Natural killer cell (primary cell): ENCODE measurements around the gene FAM222B. TPM values are rescaled to one million over a fixed set of nuclear protein-coding genes. Genes with fewer than 3 reads are reported as not detected.
A peak's percentile ranks its signal among the peaks of the same experiment; 100 is the strongest.
"Not testable (repeated sequence)": the region's sequence is repeated elsewhere in the genome, so short reads cannot be mapped to it uniquely, and the experiment has no call there.

Experiments
- ATAC-seq, 3 donors: fragments of 150-1000 bp in 2 of 3; fragments of 200-7000 bp in 1 of 3; cut with Tn5 transposase; 1 replicate in 1 of 3; 2 replicates in 2 of 3; pipeline ENCODE4 v1.10.0; 2021; ENCODE audit warnings: mild to moderate bottlenecking in 2 of 3, moderate library complexity in 2 of 3
- DNase-seq, 2 donors: peaks; one replicate each; pipeline versions ENCODE4 v3.0.0 to v3.0.0-alpha.2; 2013 to 2021; ENCODE audit warnings: mixed read lengths in 1 of 2
- H3K27ac ChIP-seq: one replicate; pipeline ENCODE4 v1.5.1; 2013; ENCODE audit warnings: mild to moderate bottlenecking, low read length
- H3K27me3 ChIP-seq: one replicate; pipeline ENCODE4 v1.6.1; 2013; ENCODE audit warnings: low read length; ENCODE audit not compliant: control insufficient read depth, insufficient read depth
- H3K36me3 ChIP-seq: one replicate; pipeline ENCODE4 v1.6.1; 2013; ENCODE audit warnings: low read length; ENCODE audit not compliant: control insufficient read depth, insufficient read depth
- H3K4me1 ChIP-seq: one replicate; pipeline ENCODE4 v1.6.1; 2013; ENCODE audit warnings: low read length; ENCODE audit not compliant: control insufficient read depth, insufficient read depth
- H3K4me3 ChIP-seq: one replicate; pipeline ENCODE4 v1.5.1; 2013; ENCODE audit warnings: low read length
- H3K9me3 ChIP-seq: one replicate; pipeline ENCODE4 v1.6.1; 2013; ENCODE audit warnings: low read length; ENCODE audit not compliant: control insufficient read depth, insufficient read depth
- H3K27ac Mint-ChIP-seq, 2 donors: one replicate each; pipeline ENCODE4 v1.8.0; 2022; ENCODE audit warnings: mild to moderate bottlenecking in 2 of 2, mixed read lengths in 2 of 2, moderate library complexity in 1 of 2
- H3K27me3 Mint-ChIP-seq, 2 donors: one replicate each; pipeline ENCODE4 v1.8.0; 2022; ENCODE audit warnings: low read depth in 2 of 2, mixed read lengths in 2 of 2
- H3K36me3 Mint-ChIP-seq: one replicate; pipeline ENCODE4 v1.8.0; 2022; ENCODE audit warnings: mixed read lengths
- H3K4me1 Mint-ChIP-seq, 2 donors: one replicate each; pipeline ENCODE4 v1.8.0; 2022; ENCODE audit warnings: mixed read lengths in 2 of 2
- H3K4me3 Mint-ChIP-seq: one replicate; pipeline ENCODE4 v1.8.0; 2022; ENCODE audit warnings: mild to moderate bottlenecking, moderate library complexity, mixed read lengths
- H3K9me3 Mint-ChIP-seq, 2 donors: one replicate each; pipeline ENCODE4 v1.8.0; 2022; ENCODE audit warnings: mixed read lengths in 2 of 2
- CTCF ChIP-seq: fragments of 200-600 bp; IDR thresholded peaks from one replicate; pipeline ENCODE4 v1.8.0; 2022; ENCODE audit warnings: antibody characterized with exemption
- WGBS: methylation state at CpG from one replicate; pipeline ENCODE4 v1.1.7; 2013; ENCODE audit warnings: missing lambda C conversion rate; ENCODE audit not compliant: insufficient coverage; 5-methylcytosine and 5-hydroxymethylcytosine counted together
- intact Hi-C: fragments of 100-400 bp; cut with micrococcal nuclease; formaldehyde crosslinking; loops from one replicate; pipeline ENCODE4 v1.14.2; 2022
- total RNA-seq, 4 donors: library from RNA; stranded (reverse); fragments of 120-200 nt in 1 of 4; gene quantifications; one replicate each; pipeline versions ENCODE4 v1.2.3 to v1.2.4, GENCODE V29; 2013 to 2022

The FAM222B gene
- total RNA-seq, 3 donors from 2014 or later (not counting 1 experiment from before 2014, with no cell fraction given): 16.9 to 26.0 (median 20.0) TPM

GRCh38 chr17:28722417-28723158, 120.0 kb downstream of the FAM222B start:
- peaks cover 63% of the 10 kb centered on the region for H3K4me1 ChIP-seq
- peaks cover 46 to 55% of the 10 kb centered on the region in 2 donors for H3K4me1 Mint-ChIP-seq
- H3K9me3 Mint-ChIP-seq: no peaks in the 10 kb centered on the region

GRCh38 chr17:28720997-28721329, 121.6 kb downstream of the FAM222B start:
- H3K27ac ChIP-seq, ATAC-seq, H3K9me3 Mint-ChIP-seq, intact Hi-C loops, H3K9me3 ChIP-seq, DNase-seq, H3K36me3 Mint-ChIP-seq: not testable (repeated sequence)
- H3K4me1 ChIP-seq: peaks cover 58% of the 10 kb centered on the region
- Mint-ChIP-seq H3K4me3 (peak overlapping the region; percentile 99), H3K27me3 (peaks cover 0 to 14% of the 10 kb centered on the region in 2 donors), H3K27ac (peak overlapping the region; percentile 94 to 96), H3K4me1 (peaks cover 33 to 42% of the 10 kb centered on the region in 2 donors)
- peaks cover 41% of the 10 kb centered on the region for H3K36me3 ChIP-seq
- peak overlapping the region; percentile 62 for H3K4me3 ChIP-seq
- H3K27me3 ChIP-seq: peaks cover 11% of the 10 kb centered on the region
- 49% methylated on average over 19 of the region's 19 CpGs for WGBS

More at GRCh38 chr17:28722417-28723158, 120.0 kb downstream of the FAM222B start:
- H3K4me3 Mint-ChIP-seq: no peak overlapping the region
- no peaks in the 10 kb centered on the region for H3K36me3 Mint-ChIP-seq
- DNase-seq: no peak
- H3K27ac Mint-ChIP-seq: no peak overlapping the region
- Histone ChIP-seq H3K4me3 (no peak overlapping the region), H3K36me3 (peaks cover 41% of the 10 kb centered on the region), H3K27me3 (no peaks in the 10 kb centered on the region), H3K9me3 (no peaks in the 10 kb centered on the region), H3K27ac (no peak overlapping the region)
- peaks cover 0 to 12% of the 10 kb centered on the region in 2 donors for H3K27me3 Mint-ChIP-seq
- 86% methylated on average over 6 of the region's 7 CpGs for WGBS
- intact Hi-C loops: no loop called here
- ATAC-seq: no peak
- no peak for TF ChIP-seq CTCF

GRCh38 chr17:28720247-28720996, 122.2 kb downstream of the FAM222B start:
- Mint-ChIP-seq H3K27me3 (peaks cover 5 to 18% of the 10 kb centered on the region in 2 donors), H3K4me1 (peaks cover 29 to 42% of the 10 kb centered on the region in 2 donors), H3K36me3 (no peaks in the 10 kb centered on the region), H3K27ac (peak overlapping the region; percentile 94 to 96), H3K9me3 (no peaks in the 10 kb centered on the region), H3K4me3 (peak overlapping the region; percentile 99)
- peak overlapping the region; percentile 73 for H3K27ac ChIP-seq
- peak overlapping the region; percentile 62 for H3K4me3 ChIP-seq
- intact Hi-C loops: no loop called here
- DNase-seq (peak in 1 of 2 donors; percentile 62), ATAC-seq (no peak)
- no peaks in the 10 kb centered on the region for H3K9me3 ChIP-seq
- H3K36me3 ChIP-seq: peaks cover 41% of the 10 kb centered on the region
- peaks cover 14% of the 10 kb centered on the region for H3K27me3 ChIP-seq
- H3K4me1 ChIP-seq: peaks cover 52% of the 10 kb centered on the region
- no peak for TF ChIP-seq CTCF
- under 1% methylated on average over 28 of the region's 30 CpGs for WGBS

GRCh38 chr17:28719021-28719433, 123.6 kb downstream of the FAM222B start:
- intact Hi-C loops: loop anchor here (1.0 to 10.0 kb wide), 6 partner anchors 9 to 384 kb away; partner anchors contain the start of genes BLTP2, IFT20, NEK8 and PHF12
- Histone ChIP-seq H3K27me3 (peaks cover 14% of the 10 kb centered on the region), H3K27ac (peak overlapping the region; percentile 73), H3K36me3 (peaks cover 32% of the 10 kb centered on the region), H3K9me3 (no peaks in the 10 kb centered on the region), H3K4me3 (peak overlapping the region; percentile 62), H3K4me1 (peaks cover 48% of the 10 kb centered on the region)
- Mint-ChIP-seq H3K4me3 (peak overlapping the region; percentile 99), H3K36me3 (no peaks in the 10 kb centered on the region), H3K9me3 (no peaks in the 10 kb centered on the region), H3K27me3 (peaks cover 15 to 28% of the 10 kb centered on the region in 2 donors), H3K4me1 (peaks cover 17 to 36% of the 10 kb centered on the region in 2 donors), H3K27ac (peak overlapping the region; percentile 94 to 96)
- 52% methylated on average over 17 of the region's 18 CpGs for WGBS
- TF ChIP-seq CTCF: no peak
- ATAC-seq (no peak), DNase-seq (no peak)
